HFF-Myc (cell line): ENCODE data around the gene OR4C6.

Experiments
- DNase-seq: peaks from one replicate; pipeline ENCODE4 v3.0.0-alpha.2; 2011; ENCODE audit warnings: low read depth; ENCODE audit errors: extremely low read depth
- H3K4me3 ChIP-seq: replicated peaks from 2 replicates; pipeline ENCODE4 v1.5.1; 2011; ENCODE audit warnings: low read depth, mild to moderate bottlenecking, control low read depth, low read length
- TF ChIP-seq, protein P1 (sequence below): IDR thresholded peaks from 2 replicates; pipeline ENCODE4 v1.5.1; 2012; ENCODE audit warnings: mild to moderate bottlenecking, low read depth, low read length, control low read depth; ENCODE audit errors: missing control alignments

OR4C6 gene

DNA sequence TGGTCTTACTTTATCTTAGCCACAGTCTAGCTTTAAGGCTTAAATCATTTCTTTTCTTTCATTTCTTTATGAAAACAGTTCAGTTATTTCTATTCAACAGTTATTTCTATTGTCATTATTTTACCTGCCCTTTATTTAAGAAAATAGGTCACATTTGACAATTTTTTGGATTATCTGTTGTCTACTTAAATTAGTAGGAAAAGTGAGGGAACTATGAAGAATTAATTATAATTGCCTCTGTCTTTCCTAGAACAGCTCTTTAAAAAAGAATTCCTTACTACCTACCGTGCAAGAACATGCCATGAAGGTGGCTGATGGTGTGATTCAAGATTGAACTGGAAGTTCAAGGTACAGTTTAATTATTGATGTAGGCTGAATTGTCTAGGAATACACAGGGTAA, at the start of gene OR4C6:
TSS of gene OR4C6 (plus strand) at position 301 of the 400 bp plus-strand sequence. CDS start 2,966 bp downstream, outside the sequence.
- no peak within 1 kb of the TSS for H3K4me3 ChIP-seq
- DNase-seq: no peak
- TF ChIP-seq, protein P1, sequence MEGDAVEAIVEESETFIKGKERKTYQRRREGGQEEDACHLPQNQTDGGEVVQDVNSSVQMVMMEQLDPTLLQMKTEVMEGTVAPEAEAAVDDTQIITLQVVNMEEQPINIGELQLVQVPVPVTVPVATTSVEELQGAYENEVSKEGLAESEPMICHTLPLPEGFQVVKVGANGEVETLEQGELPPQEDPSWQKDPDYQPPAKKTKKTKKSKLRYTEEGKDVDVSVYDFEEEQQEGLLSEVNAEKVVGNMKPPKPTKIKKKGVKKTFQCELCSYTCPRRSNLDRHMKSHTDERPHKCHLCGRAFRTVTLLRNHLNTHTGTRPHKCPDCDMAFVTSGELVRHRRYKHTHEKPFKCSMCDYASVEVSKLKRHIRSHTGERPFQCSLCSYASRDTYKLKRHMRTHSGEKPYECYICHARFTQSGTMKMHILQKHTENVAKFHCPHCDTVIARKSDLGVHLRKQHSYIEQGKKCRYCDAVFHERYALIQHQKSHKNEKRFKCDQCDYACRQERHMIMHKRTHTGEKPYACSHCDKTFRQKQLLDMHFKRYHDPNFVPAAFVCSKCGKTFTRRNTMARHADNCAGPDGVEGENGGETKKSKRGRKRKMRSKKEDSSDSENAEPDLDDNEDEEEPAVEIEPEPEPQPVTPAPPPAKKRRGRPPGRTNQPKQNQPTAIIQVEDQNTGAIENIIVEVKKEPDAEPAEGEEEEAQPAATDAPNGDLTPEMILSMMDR: no peak

- H3K4me3 ChIP-seq: no peak overlapping the region
- TF ChIP-seq, protein P1: no peak
- DNase-seq: no peak
Observed at GRCh38 chr11:55624531-55624930, 37.5 kb upstream of the OR4C6 start.

DNA sequence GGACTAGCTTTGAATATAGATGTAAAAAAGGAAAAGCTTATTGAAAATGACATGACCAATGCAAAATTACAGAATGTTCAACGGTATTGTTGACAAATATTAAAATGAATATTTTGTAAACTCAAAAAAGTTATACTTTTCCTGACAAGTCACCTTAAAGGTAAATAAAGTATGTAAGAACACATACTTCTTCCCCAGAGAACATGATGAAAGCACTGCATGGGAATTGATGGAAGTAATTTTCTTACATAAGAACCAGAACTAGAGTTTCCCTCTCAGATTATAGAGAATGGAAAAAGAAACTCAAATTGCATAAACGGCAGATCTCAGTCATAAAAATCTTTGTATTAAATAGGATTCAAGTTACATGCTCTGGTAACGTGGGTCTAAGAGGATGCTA, 27.2 kb upstream of the OR4C6 start, which contains the start of gene OR4P4:
TSS of gene OR4P4 (plus strand) at position 301 of the 400 bp plus-strand sequence.
- DNase-seq: no peak
- TF ChIP-seq, protein P1: no peak
- no peak within 1 kb of the TSS for H3K4me3 ChIP-seq

- DNase-seq: no peak
- TF ChIP-seq, protein P1: no peak
- H3K4me3 ChIP-seq: no peak within 1 kb of the TSS
Observed at GRCh38 chr11:55648027-55648426, 14.0 kb upstream of the OR4C6 start, which contains the start of gene OR4S2. Gene OR4S2 (plus strand): TSS chr11:55648327. CDS start chr11:55650904, 2,577 bp downstream.

GRCh38 chr11:55652560-55652959, 9.4 kb upstream of the OR4C6 start:
- H3K4me3 ChIP-seq: no peak overlapping the region
- DNase-seq: no peak
- TF ChIP-seq, protein P1: no peak

- no peak for DNase-seq
- H3K4me3 ChIP-seq: no peak overlapping the region
- TF ChIP-seq, protein P1: no peak
Observed at GRCh38 chr11:55655096-55655495, 6.9 kb upstream of the OR4C6 start.

GRCh38 chr11:55658031-55658573, 3.9 kb upstream of the OR4C6 start:
- no peak for DNase-seq
- H3K4me3 ChIP-seq: no peak overlapping the region
- TF ChIP-seq, protein P1: no peak
